Sigmoid colon (tissue), 4 donors: ENCODE data around the gene ANAPC5.
"Not testable (repeated sequence)": the region's sequence is repeated elsewhere in the genome, so short reads cannot be mapped to it uniquely, and the experiment has no call there.

Source experiments
- EP300 ChIP-seq, 4 donors: sonication (generic); formaldehyde crosslinking; IDR thresholded peaks; one replicate each; pipeline ENCODE4 v1.6.1; 2017; ENCODE audit warnings: antibody characterized with exemption in 4 of 4
- POLR2A ChIP-seq, 2 donors: fragments of 450-650 bp; IDR thresholded peaks; one replicate each; pipeline ENCODE4 v1.6.1; 2016; ENCODE audit warnings: antibody characterized with exemption in 2 of 2, mild to moderate bottlenecking in 2 of 2, moderate library complexity in 2 of 2
- POLR2AphosphoS5 ChIP-seq, 4 donors: sonication (generic); formaldehyde crosslinking; IDR thresholded peaks; one replicate each; pipeline ENCODE4 v1.6.1; 2017; ENCODE audit warnings: antibody characterized with exemption in 4 of 4
- TF ChIP-seq, protein P1 (sequence below), 4 experiments: fragments of 450-650 bp in 3 of 4; fragments of 200-600 bp in 1 of 4; IDR thresholded peaks; one replicate each; pipeline ENCODE4 v1.5.1; 2016 to 2019; ENCODE audit warnings: antibody characterized with exemption in 4 of 4, mild to moderate bottlenecking in 3 of 4, moderate library complexity in 2 of 4

DNA sequence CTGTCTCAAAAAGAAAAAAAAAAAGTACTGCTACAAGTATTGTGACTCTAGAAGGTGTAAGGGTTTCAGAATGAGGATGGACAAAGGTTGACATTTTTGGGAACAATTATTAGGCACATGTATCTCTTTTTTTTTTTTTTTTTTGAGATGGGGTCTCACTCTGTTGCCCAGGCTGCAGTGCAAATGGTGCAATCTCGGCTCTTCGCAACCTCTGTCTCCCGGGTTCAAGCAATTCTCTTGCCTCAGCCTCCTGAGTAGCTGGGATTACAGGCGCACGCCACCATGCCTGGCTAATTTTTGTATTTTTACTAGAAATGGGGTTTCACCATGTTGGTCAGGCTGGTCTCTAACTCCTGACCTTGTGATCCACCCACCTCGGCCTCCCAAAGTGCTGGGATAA lies 32.7 kb upstream of the ANAPC5 start:
- TF ChIP-seq POLR2A, EP300, POLR2AphosphoS5 (IDR thresholded peaks at IDR 0.05): not testable (repeated sequence)
- TF ChIP-seq, protein P1, sequence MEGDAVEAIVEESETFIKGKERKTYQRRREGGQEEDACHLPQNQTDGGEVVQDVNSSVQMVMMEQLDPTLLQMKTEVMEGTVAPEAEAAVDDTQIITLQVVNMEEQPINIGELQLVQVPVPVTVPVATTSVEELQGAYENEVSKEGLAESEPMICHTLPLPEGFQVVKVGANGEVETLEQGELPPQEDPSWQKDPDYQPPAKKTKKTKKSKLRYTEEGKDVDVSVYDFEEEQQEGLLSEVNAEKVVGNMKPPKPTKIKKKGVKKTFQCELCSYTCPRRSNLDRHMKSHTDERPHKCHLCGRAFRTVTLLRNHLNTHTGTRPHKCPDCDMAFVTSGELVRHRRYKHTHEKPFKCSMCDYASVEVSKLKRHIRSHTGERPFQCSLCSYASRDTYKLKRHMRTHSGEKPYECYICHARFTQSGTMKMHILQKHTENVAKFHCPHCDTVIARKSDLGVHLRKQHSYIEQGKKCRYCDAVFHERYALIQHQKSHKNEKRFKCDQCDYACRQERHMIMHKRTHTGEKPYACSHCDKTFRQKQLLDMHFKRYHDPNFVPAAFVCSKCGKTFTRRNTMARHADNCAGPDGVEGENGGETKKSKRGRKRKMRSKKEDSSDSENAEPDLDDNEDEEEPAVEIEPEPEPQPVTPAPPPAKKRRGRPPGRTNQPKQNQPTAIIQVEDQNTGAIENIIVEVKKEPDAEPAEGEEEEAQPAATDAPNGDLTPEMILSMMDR (IDR thresholded peaks at IDR 0.05), result not testable (repeated sequence)
